NCI-H226 (cell line): ENCODE measurements around the gene KLHL29.

ENCODE experiments used
- DNase-seq: peaks from one replicate; pipeline ENCODE4 v3.0.0-alpha.2; 2015

Gene KLHL29

GRCh38 chr2:23478933-23479683 is 94.1 kb downstream of the KLHL29 start:
- DNase-seq: no peak

DNA sequence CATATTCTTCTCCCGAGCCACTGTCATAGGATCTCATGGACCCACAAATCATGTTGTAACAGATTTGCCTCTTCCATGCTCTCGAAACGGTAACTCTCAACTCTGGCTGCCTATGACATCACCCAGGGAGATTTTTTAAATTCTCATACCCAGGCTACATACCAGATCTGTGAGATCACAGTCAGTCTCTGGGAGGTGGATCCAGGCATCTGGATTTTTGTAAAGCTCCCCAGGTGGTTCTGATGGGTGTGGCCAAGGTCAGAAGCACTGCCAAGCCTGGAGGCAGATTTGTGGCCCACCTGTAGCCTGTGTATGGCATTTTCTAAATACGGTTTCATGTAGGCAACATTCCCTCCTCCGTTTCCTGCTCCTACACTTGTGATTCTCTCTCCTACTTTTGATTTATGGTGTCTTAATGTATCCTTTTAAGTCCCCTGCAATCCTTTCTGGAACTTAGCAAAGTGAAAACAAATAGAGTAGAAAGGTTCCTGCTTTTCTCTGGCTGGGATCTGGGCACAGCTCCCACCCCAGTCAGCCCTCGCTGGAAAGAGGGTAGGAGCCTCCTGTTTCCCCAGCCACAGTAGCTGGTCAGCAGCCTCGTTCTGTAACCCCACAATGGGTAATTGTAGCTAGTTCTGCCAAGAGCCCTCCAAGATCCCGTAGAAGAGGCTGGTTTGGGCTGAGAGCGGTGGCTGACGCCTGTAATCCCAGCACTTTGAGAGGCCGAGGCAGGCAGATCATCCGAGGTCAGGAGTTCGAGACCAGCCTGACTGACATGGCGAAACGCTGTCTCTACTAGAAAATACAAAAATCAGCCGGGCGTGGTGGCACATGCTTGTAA is 96.2 kb downstream of the KLHL29 start:
- peak; percentile 92 for DNase-seq

GRCh38 chr2:23482188-23482587 is 97.2 kb downstream of the KLHL29 start:
- DNase-seq: no peak

GRCh38 chr2:23482607-23483006 is 97.6 kb downstream of the KLHL29 start:
- no peak for DNase-seq

GRCh38 chr2:23483791-23484190 is 98.8 kb downstream of the KLHL29 start:
- no peak for DNase-seq

DNA sequence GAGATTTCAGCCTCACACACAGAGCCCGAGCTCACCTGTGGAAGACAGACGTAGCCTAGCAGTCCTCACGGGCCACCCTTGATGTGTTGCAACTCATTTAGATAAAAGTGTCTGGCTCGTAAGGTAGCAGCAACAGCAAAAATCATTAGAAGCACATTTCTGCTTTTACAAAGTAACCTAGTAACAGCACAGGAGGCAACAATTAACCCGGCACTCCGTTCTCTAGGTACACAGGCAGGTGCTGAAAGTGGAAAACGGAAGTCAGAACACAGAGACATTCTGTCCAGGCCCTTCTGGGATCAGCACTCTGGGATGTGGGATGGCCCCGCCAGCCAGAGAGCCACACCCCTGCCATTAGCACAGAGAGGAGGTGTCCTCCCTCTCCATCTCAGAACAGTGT is 99.3 kb downstream of the KLHL29 start:
- DNase-seq: no peak

DNA sequence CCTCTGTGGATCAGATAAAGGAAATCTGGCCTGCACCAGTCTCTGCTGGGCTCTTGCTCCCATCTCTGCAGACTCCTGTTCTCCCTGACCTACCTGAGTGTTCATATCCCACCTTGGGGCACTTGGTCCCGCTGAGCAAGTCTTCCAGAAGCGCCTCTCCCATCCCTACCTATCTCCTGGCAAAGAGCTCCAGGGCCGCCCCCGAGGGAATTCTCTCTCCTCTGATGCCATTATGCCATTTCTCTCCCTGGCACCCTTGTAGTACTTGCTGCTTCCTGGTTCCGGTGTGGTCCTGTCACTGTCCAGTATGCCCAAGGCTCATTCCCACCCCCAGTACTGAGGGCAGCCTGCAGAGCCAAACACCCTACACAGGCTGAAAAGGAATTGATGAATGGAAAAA is 99.8 kb downstream of the KLHL29 start:
- DNase-seq: no peak

- no peak for DNase-seq
These were observed 100.3 kb downstream of the KLHL29 start for GRCh38 chr2:23485261-23485660.

- DNase-seq: no peak
These were observed 101.1 kb downstream of the KLHL29 start for GRCh38 chr2:23485841-23486683.

DNA sequence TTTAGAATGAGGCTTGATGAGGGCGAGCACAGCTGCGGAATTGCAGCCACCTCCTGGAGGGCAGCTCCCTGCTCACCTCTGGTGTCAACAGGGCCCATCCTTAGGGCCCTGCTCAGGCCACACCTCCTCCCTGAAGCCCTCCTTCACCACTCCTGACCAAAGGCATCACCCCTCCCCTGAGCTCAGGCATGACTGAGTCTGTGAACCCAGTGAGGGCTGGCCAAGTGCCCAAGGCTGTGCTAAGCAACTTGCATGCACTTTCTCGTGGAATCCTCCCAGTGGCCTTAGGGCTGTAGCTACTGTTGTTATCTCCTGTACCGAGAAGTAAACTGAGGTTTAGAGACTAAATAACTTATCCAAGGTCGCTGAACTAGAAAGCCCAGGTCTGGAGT is 101.7 kb downstream of the KLHL29 start:
- DNase-seq: peak; percentile 53

GRCh38 chr2:23487735-23488492 is 102.9 kb downstream of the KLHL29 start:
- DNase-seq: no peak

DNA sequence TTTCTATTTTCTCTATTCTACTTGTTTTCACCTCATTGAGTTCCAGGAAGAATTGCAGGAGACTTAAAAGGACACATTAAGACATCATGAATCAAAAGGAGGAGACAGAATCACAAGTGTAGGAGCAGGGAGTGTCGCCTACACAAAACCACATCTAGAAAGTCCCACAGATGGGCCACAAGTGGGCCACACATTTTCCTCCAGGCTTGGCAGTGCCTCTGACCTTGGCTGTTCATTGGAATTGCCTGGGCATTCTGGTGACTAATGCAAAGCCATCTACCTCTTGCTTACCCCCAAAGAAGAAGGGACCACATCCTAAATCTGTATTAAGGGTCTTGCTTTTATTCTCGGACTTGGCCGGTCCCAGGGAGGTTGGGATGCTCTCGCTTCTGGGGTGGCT is 103.6 kb downstream of the KLHL29 start:
- no peak for DNase-seq

- DNase-seq: no peak
These were observed 104.7 kb downstream of the KLHL29 start for GRCh38 chr2:23489471-23490322.

DNA sequence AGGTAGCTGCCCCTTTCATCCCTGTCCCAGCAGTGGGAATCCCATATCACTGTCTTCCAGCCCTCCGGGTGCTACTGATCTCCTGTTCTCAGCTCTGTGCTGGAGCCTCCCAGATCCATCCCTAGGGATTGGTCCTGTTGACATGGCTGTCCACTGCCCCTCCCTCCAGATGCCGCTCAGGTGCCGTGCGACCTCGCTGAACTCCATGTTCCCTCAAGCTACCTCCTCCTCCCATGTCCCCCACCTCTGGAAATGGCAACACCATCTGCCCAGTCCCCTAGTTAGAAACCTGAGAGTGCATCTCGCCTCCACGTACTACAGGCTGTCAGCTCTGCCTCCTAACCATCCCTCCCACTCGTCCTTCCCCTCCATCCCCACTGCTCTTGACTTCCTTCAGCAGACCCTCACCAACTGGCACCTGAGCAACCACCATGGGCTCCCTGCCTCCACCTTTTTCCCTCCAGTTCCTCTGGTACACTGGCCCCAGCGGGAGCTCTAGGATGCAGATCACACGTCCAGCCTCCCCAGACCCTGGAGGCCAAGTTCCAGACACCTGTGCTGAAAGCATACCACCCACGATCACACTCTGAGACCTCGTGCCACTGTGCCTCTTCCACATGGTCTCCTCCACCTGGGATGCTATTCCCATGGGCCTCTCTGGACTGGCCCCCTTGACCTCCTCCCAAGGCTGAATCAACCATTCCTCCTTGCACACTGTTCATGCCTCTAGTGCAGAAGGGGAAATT is 106.8 kb downstream of the KLHL29 start:
- no peak for DNase-seq

- no peak for DNase-seq
These were observed 107.3 kb downstream of the KLHL29 start for GRCh38 chr2:23492337-23492675.

- no peak for DNase-seq
These were observed 107.9 kb downstream of the KLHL29 start for GRCh38 chr2:23492921-23493320.

DNA sequence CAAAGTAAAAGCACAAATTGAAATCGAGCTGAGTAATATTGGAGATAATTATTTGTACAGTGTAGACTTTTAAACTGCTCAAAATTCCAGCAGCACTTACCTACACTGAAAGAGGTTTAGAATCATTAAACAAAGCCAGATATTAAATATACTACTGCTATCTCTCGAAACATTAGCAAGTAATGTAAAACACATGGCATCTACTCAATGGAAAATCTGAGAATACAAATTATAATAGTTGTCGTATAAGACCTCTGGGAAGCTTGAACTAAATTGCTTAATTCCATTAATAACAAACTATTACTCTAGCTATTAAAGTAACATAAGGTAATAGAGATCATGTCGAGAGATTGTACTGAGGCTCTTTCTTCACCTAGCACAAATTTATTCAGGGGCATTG is 108.9 kb downstream of the KLHL29 start:
- DNase-seq: no peak

DNA sequence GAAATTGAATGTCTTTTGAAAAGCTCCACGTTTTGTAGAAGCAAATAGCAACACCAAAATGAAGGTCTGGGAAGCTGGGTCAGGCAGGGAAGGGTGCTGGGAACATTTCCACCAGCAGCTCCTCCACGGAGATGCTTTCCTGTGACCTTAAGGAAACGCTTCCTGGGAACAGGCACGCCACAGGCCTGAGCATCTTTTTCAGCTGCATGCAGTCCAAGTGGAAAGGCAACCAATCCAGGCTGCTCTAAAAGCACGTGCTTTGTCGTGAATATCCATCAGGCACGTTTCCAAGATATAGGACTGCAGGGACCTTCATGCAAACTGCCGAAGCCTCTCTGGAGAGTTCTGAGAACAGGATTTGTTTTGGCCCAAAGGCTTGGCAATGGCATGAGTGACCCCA is 109.3 kb downstream of the KLHL29 start:
- no peak for DNase-seq

- DNase-seq: no peak
These were observed 110.7 kb downstream of the KLHL29 start for GRCh38 chr2:23495661-23496114.

- no peak for DNase-seq
These were observed 111.5 kb downstream of the KLHL29 start for GRCh38 chr2:23496456-23496855.

DNA sequence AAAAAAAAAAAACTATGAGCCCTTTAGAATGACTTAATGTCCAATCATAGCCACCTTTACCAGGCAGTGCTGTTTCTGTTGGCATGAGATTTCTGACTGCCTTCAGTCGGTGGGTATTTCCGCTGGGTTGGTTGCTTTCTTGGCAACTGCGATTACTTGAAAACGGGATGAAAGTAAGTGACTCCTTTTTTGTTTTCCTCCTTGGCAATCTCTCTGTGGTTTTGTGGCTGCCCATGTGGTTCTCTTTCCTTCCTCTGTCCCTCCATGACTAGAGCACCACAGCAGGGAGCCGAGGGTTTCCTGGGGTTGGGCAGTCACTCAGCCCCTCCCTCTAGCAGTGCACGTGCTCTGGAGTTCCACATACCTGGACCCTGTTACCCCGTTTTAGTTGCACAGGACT is 112.1 kb downstream of the KLHL29 start:
- DNase-seq: peak; percentile 4
